Measurements from ENCODE around the gene R3HDM2.
"Not testable (repeated sequence)": the region's sequence is repeated elsewhere in the genome, so short reads cannot be mapped to it uniquely, and the experiment has no call there.

The R3HDM2 gene

DNA sequence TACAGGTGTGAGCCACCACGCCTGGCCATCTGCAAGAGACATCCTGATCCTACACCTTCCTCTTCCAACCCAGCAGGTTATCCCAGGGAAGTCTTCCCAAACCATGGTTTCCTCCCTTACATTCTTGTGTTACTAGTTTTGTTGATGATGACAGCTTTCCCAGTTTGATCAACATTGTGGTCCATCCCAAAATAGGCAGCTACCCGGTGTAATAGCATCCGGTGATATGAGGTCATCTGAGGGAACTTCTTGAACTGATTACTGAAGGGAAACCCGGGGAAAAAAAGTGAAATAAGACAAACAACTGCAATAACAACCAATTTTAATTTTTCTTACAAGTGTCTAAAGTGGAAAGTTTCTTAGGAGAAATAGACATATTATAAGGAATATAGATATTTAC, 134.6 kb downstream of the R3HDM2 start:
- no peak for TF ChIP-seq POLR2A (IDR thresholded peaks at IDR 0.05; ENCODE audit: extremely low read depth, insufficient read length)
- TF ChIP-seq, protein P1, sequence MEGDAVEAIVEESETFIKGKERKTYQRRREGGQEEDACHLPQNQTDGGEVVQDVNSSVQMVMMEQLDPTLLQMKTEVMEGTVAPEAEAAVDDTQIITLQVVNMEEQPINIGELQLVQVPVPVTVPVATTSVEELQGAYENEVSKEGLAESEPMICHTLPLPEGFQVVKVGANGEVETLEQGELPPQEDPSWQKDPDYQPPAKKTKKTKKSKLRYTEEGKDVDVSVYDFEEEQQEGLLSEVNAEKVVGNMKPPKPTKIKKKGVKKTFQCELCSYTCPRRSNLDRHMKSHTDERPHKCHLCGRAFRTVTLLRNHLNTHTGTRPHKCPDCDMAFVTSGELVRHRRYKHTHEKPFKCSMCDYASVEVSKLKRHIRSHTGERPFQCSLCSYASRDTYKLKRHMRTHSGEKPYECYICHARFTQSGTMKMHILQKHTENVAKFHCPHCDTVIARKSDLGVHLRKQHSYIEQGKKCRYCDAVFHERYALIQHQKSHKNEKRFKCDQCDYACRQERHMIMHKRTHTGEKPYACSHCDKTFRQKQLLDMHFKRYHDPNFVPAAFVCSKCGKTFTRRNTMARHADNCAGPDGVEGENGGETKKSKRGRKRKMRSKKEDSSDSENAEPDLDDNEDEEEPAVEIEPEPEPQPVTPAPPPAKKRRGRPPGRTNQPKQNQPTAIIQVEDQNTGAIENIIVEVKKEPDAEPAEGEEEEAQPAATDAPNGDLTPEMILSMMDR (IDR thresholded peaks at IDR 0.05; ENCODE audit: low read depth, low read length) = no peak
- TF ChIP-seq, protein P2, sequence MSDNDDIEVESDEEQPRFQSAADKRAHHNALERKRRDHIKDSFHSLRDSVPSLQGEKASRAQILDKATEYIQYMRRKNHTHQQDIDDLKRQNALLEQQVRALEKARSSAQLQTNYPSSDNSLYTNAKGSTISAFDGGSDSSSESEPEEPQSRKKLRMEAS (IDR thresholded peaks at IDR 0.05; ENCODE audit: low read depth, low read length) = no peak
- no peak for TF ChIP-seq MYC (IDR thresholded peaks at IDR 0.05; ENCODE audit: low read depth, low read length)
- no peak for DNase-seq (ENCODE audit: low read depth)
- no peak overlapping the region for H3K4me3 ChIP-seq (ENCODE audit: low read depth, low read length)

DNA sequence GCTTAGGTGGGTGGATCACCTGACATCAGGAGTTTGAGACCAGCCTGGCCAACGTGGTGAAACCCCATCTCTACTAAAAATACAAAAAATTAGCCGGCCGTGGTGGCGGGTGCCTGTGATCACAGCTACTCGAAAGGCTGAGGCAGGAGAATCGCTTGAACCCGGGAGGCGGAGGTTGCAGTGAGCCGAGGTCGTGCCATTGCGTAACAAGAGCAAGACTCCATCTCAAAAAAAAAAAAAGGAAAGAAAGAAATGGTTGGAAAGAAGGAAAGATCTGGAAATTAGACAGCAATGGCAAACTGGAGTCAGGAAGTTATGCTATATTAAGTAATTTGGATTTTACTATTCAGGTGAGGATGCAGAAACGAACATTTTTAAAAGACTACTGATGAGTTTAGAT, 148.8 kb downstream of the R3HDM2 start:
- not testable (repeated sequence) for DNase-seq (ENCODE audit: low read depth); H3K4me3 ChIP-seq (ENCODE audit: low read depth, low read length)

DNA sequence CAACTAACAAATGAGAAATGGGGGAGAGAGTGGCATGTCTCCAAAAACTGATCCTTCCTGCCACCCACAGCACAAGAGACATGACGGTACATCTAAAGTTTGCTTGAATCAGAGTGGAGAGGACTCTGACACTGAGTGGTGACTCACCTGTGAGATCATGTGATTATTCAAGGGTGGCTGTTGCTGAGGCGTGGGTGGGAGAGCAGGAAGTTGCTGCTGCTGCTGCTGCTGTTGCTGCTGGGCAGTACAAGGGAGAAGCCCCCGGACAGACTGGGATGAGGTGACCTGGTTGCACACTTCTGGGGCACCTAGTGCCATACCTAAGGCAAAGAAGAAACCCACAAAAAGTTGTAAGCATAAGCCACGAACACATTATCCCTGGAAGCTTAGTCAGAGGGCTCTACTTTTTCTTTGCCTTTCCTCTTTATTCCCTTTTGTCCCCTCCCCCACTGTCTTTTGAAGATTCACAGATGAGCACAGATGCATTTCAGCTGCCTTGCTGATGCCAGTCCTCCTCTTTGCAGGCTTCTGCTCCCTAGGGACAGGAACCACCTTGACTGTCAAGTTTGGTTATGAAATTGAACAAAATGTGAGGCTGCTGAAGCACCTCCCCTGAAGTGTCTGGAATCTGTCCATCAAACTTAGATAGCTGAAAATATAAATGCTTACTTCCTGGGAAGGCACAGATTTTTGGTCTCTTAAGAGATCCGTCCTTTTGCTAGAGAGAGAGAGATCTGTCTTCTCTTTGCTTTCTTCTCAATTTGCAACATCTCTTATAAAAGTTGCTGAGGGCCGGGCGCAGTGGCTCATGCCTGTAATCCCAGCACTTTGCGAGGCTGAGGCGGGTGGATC, 150.4 kb downstream of the R3HDM2 start:
- TF ChIP-seq, protein P1 (IDR thresholded peaks at IDR 0.05; ENCODE audit: low read depth, low read length) = peak; percentile 3
- TF ChIP-seq, protein P2 (IDR thresholded peaks at IDR 0.05; ENCODE audit: low read depth, low read length) = no peak
- H3K4me3 ChIP-seq (ENCODE audit: low read depth, low read length) = no peak overlapping the region
- DNase-seq (ENCODE audit: low read depth) = peak; percentile 85

DNA sequence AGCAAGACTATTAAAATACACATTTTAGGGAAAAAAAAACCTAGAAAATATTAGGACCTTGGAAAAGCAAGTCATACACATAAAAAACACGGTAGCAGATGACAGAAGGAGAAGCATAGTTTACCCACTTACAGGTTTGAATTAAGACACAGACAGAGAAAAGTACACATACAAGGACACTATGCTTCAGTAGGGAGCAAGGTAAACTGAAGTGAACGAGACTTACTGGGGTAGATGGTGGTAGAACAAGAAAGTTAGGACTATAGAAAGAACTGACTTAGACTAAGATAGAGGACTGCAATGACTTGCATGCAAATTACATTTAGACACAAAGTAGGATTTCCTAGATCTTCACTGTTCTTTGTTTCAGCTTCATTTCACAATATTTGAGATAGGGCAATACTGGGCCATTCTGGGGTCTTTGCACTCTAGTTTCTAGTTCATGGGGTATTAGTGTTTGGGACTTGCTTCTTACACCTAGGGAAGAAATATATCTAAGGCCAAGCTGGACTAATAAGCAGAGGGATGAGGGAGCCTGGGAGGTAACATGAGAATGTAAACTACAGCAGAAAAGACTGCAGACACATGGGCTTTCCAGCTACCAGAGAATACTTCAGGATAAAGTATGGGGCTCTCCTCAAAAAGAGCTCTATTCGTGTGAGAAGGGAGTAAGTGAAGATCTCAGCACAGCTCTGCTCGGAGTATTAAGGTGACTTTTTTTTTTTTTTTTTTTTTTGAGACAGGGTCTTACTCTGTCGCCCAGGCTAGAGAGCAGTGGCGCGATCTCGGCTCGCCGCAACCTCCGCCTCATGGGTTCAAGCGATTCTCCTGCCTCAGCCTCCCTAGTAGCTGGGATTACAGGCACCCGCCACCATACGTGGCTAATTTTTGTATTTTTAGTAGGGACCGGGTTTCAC, 152.1 kb downstream of the R3HDM2 start:
- H3K4me3 ChIP-seq (ENCODE audit: low read depth, low read length) = no peak overlapping the region
- no peak for DNase-seq (ENCODE audit: low read depth)
- TF ChIP-seq, protein P1 (IDR thresholded peaks at IDR 0.05; ENCODE audit: low read depth, low read length) = no peak
- TF ChIP-seq, protein P2 (IDR thresholded peaks at IDR 0.05; ENCODE audit: low read depth, low read length) = no peak
- TF ChIP-seq POLR2A (IDR thresholded peaks at IDR 0.05; ENCODE audit: extremely low read depth, insufficient read length) (no peak), MYC (IDR thresholded peaks at IDR 0.05; ENCODE audit: low read depth, low read length) (no peak)

DNA sequence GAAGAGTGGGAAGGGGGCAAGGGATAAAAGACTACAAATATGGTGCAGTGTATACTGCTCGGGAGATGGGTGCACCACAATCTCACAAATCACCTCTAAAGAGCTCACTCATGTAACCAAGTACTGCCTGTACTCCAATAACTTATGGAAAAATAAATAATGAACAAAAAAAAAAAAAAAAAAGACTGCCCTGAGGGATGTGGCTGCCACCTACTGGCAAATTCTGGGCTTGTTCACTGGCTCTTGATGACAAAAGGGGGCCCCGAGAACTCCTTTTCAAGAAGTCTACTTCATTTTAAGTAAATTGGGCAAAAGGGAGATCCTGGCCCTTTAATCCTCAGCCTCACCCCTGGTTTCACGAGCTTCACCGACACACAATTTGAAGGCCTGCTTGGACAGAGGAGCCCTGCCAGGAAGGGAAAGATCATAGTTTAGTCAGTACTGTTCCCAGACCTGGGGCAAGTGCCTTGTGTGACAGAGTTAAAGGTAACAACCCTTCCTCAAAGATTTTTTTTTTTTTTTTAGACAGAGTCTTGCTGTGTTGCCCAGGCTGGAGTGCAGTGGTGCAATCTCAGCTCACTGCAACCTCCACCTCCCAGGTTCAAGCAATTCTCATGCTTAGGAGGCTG, 153.8 kb downstream of the R3HDM2 start:
- DNase-seq (ENCODE audit: low read depth) = peak; percentile 56
- no peak overlapping the region for H3K4me3 ChIP-seq (ENCODE audit: low read depth, low read length)
- TF ChIP-seq, protein P1 (IDR thresholded peaks at IDR 0.05; ENCODE audit: low read depth, low read length) = peak; percentile 57
- no peak for TF ChIP-seq POLR2A (IDR thresholded peaks at IDR 0.05; ENCODE audit: extremely low read depth, insufficient read length)

DNA sequence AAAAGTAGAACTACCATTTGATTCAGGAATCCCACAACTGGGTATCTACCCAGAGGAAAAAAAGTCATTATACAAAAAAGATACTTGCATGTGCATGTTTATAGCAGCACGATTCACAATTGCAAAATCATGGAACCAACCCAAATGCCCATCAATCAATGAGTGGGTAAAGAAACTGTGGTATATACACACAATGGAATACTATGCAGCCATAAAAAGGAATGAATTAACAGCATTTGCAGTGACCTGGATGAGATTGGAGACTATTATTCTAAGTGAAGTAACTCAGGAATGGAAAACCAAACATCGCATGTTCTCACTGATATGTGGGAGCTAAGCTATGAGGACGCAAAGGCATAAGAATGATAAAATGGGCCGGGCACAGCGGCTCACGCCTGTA, 154.6 kb downstream of the R3HDM2 start:
- DNase-seq (ENCODE audit: low read depth); H3K4me3 ChIP-seq (ENCODE audit: low read depth, low read length): not testable (repeated sequence)
